ENCODE measurements around the gene CTDSPL.
A peak's percentile ranks its signal among the peaks of the same experiment; 100 is the strongest.
"Not testable (repeated sequence)": the region's sequence is repeated elsewhere in the genome, so short reads cannot be mapped to it uniquely, and the experiment has no call there.

CTDSPL gene

DNA sequence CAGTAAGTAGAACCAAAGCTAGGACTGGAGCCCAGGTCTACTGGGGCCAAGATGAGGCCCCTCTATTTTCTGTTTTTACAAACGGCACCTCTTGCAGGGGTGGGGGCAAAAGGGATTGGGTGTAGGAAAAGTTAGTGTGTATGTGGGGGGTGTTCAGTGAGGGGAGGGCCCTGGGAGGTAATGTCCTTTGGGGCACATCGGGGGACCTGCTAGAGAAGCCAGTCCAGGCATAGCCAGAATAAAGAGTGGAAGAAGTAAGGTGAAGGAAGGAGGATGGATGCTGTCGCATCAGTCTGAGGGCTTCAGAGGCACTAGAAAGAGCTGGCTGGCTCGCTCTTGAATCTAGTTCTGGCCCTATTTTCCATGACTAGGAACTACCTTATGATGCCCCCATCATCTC lies 165.2 kb downstream of the CTDSPL start:
- DNase-seq, result no peak

DNA sequence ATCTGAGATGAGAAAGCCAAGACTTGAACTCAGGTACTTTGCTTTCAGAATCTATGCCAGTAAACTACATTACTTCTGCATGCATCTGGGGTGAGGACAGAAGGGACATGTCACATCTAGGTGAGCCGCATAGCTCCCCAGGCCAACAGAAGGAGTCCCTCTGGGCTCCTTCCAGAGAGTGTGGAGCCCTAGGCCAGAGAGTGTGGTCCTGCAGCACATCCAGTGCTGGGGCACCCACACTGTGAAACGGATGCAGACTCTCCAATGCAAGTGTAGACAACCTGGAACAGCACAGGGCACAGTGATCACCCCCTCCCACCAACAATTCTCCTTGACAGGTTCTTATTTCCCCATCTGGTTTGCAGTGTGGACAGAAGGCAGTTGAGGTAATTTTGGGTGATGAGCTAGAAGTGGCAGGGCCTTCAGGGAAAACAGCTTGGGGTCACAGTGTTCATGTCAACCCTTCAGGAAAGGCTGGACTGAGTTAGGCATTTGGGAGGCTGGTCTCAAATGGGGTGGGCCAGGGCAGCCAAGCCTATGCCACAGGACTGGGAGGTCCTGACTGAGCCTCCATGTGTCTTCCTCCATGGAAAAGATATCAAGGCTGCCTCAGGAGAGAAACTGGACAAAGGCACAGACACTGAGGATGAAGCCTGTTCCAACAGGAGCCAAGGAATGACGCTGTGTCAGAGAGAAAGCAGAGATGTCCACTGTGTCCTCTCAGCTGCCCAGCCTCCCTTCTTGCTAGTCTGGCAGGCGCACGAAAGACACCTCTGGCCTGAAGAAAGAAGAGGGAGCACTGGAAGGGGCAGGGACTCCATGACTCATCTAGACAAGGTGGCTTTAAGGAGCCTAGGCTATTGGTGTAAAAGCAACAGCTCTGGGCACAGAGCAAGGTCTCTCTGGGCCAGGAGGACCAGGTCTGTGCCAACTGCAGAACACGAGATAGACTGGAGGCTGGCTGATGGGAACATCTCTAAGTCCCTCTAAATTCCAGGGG lies 166.1 kb downstream of the CTDSPL start:
- no peak for DNase-seq

DNA sequence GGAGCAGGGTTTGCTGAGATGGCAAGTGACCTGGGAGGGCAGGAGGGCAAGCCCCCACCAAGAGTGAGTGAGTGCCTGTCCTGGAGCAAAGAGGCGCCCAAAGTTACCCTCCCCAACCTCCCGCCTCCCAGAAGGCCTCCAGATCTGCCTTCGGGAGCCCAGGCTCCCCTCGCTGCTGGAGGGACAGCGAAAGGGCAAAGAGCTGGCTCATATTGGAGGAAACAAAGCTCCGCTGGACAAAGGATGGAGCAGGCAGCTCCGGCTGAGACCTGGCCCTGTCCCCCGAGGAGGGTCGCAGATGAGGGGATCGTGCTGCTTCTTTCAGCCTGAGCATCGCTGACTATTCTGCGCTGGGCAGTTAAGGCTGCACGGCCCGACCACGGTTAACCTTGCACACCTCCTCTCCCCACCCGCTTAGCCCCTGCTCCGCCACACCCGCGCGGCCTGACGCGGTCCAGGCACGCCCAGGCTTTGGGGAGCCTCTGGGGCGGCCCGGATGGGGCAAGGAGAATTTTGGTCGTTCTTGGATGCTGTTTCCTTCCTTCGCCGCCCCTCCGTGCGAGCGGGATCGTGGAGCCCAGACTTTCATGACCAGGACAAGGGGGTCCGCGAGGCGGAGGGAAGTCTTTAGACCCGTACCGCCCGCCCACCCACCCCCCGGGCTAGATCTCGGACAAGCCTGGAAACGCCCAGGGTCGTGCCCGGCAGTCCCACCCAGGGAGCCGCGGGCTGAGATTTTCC lies 167.1 kb downstream of the CTDSPL start:
- no peak for DNase-seq

DNA sequence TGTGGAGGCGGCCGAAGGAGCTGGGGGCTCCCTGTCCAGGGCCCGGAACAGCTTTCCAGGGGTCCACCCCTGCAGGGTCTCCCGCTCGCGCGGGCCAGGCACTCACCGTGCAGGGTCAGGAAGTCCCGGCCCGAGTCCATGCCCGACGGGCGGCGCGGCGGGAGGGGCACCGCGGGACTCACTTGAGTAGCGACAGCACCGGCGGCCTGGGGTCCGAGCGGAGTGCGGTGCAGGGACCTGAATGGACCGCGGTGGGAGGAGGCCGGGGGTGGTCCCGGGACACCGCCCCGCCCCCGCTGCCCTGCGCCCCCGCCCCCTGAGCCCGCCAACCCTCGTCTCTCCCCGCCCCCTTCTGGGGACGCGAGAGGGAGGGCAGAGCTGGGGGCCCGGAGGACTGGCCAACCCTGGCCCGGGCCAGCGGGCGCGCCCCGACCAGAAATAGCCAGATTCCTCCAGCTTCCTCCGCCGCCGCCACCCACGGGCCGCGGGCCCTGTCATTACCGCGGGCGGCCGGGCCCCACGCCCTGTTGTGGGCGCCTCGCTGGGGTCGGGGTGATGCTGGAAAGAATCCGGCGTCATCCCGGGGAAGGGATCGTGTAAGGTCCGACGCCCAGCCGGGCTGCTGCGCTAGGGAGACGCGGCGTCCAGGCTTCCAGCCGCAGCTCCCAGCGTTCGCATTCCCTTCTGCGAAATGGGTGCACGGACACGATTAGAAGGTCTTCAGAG lies 167.9 kb downstream of the CTDSPL start, which contains the start of gene PLCD1:
PLCD1 (minus strand) TSS at position 243 of the 726 bp plus-strand sequence; CDS start at position 140, 103 bp downstream.
- DNase-seq, result peak in 5 of 6 experiments; percentile 21 to 50 (median 37)

DNA sequence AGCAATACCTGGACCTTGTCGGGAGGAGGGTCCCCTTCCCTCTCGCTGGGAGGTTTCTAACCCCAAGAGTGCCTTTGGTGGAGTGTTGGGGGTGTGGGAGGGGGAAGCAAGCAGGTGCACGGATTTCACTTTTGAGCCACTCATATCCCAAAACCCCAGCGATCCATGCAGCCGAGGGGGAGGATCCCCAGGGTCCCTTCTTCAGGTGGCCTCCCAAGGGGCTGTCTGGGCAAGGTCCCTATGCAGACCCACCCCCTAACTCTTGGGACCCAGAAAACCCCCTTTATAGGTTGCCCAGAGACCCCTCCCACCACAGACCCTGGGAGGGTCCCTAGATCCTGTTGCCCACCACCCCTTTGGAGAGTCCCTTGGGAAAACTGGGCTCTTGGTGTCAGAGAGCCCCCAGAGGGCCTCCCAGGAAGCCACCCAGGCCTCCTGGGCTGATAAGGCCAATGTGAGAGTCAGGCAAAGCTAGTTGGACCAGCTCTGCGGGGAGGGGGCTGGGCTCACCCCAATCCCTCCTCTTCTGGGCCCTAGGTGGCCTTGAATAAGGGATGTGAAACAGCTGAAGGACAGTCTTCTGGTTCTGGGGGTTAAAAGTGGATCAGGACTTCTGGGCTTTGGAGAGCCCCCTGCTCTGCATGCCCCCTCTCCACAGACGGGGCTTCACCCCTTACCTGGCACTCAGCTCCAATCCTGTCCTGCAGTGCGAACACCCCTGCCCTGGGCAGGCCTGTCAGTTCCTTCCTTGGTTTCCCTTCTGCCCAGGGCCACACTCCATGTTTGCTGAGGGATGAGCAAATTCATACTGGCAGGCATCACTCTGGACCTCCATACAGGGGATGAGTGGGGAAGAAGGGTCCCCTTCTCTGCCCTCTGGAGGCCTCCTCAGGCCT lies 168.7 kb downstream of the CTDSPL start:
- DNase-seq, result no peak

DNA sequence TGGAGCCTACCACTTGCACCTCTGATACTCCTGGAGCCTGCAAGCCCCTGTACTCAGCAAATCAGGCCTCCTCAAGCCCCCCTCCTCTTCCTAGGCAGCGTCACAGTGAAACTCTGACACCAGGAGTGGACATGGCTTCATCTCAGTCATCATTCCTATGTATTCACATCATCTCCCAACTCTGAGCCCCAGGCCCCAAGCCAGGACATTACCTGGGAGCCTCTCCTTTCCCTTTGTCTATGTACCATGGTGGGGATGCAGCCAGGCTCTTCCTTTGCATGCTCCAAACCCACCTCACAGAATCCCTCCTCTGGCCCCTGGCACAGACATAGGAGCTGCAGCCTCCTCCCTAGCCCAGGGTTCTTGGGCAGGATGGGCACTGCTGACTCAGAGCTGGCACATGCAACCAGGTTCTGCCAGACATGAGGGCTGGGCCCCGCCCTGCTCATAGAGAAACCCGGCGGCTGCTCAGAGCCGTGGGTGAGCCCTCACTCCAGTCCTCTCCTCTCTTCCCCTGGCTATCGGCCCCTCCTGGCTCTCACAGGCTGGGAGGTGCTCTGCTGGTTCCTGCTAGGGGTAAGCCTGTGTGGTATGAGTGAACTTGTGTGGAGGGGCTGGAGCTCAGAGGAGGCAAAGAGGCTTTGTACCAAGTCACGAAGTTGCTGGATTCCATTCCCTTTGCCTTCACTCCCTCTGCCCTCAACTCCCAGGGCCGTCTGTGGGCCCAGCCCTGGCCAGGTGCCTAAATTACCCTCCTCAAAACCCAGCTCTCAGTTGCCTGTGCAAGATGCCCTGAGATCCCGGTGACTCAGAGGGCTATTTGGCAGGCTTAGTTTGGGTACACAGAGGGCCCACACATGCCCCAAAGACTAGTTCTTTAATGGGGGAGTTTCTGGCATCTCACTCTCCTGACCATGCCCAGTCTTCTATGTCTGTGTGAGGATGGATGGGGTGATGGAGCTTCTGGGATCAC lies 169.6 kb downstream of the CTDSPL start:
- no peak for DNase-seq

DNA sequence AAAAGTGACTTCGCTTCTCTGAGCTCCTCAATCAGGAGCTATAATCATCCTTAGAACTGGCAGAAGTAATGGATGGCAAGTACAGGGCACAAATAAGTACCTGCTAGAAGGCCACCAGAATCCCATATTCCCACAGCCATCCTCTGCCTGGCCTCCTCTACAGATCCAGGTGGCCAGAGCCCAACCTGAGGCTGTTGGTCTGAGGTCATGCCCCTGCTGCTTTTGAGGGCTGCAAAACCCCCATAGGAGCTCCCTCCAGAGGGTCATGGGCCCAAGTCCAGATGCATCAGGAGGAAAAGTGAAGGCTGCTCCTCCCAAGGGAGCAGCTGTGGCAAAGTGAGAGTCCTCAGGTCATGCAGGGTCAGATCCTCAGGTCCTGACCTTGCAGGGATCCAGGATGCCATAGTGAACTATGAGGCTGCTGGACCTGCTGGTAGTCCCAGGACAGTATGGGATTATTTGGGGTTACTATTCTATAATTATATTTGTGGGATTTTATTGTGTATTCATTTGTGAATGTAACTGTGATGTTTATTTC lies 170.7 kb downstream of the CTDSPL start:
- DNase-seq, result no peak

DNA sequence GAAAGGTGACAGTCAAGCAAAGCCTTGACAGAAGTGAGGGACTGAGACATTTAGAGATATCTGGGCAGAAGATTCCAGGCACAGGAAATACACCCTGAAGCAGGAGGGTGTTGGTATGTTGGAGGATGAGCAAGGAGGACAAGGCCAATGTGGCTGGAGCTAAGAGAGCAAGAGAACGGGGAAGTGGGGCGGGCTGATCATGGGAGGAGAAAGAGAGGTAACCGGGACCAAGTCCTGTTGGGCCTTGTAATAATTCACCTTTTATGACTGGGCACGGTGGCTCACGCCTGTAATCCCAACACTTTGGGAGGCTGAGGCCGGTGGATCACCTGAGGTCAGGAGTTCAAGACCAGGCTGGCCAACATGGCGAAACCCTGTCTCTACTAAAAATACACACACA lies 171.9 kb downstream of the CTDSPL start:
- not testable (repeated sequence) for DNase-seq
